Putamen (tissue), 1 donor: ENCODE data around the gene CGGBP1.

Experiments used
- DNase-seq: peaks from one replicate; pipeline ENCODE4 v3.0.0-alpha.2; 2016; ENCODE audit warnings: low spot score

The CGGBP1 gene

GRCh38 chr3:88058581-88059379, at the start of gene CGGBP1, which contains the start of gene ZNF654:
Gene CGGBP1, minus strand, starts transcription at chr3:88059005. Its CDS starts 3,029 bp downstream, at chr3:88055976.
Gene ZNF654, plus strand, starts transcription at chr3:88059255. Its CDS starts 65 bp downstream, at chr3:88059320.
- peak; percentile 99 for DNase-seq

DNA sequence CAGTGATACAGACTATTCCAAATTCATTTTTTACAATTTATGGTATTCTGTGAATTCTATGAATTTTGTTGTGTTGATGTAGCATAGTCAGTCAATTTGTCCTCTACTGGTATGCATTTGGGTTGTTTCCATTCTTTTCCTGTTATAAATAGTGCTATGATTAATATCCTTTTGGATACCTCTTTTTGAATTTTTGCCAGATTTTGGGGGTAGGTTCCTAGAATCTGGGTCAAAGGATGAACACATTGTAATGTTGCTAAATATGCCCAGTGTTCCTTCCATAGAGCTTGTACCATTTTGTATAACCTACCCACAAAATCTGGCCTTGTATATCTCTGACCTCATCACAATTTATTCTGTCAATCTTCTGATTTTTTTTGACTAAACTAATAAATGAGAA, 46.5 kb upstream of the CGGBP1 start:
- DNase-seq = no peak

- DNase-seq = no peak
These were observed 42.3 kb upstream of the CGGBP1 start for GRCh38 chr3:88101142-88101541.

DNA sequence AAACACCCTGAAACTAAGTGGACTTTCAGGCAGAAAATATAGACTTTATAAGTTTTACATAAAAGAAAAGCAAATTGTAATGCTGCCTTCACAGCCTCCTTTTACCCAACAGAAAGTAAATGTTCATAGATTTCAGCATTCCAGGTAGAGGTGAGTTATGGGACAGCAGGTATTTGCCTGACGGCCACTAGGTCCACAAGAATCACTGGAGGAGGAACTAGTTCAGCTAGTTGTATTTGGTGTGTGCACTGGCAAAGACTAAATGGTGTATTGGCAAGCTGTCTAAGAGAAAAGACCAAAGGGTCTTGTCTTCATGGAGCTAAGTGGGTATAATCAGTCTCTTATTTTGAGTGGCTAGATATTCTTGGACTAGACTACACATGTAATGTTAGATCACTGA, 34.5 kb upstream of the CGGBP1 start:
- no peak for DNase-seq

GRCh38 chr3:88092270-88092669, 33.5 kb upstream of the CGGBP1 start:
- DNase-seq = no peak

DNA sequence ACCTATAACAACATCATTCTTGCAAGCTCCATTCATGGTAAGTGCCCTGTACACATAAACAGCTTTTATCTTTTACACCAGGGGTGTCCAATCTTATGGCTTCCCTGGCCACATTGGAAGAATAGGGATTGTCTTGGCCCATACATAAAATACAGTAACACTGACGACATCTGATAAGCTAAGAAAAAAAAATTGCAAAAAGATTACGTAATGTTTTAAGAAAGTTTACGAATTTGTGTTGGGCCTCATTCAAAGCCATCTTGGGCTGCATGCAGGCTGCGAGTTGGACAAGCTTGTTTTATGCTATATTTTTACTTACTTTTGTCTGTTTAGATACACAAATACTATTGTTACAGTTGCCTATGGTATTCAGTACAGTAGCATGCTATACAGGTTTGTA, 31.9 kb upstream of the CGGBP1 start:
- no peak for DNase-seq

GRCh38 chr3:88084097-88084501, 25.3 kb upstream of the CGGBP1 start:
- DNase-seq = no peak

DNA sequence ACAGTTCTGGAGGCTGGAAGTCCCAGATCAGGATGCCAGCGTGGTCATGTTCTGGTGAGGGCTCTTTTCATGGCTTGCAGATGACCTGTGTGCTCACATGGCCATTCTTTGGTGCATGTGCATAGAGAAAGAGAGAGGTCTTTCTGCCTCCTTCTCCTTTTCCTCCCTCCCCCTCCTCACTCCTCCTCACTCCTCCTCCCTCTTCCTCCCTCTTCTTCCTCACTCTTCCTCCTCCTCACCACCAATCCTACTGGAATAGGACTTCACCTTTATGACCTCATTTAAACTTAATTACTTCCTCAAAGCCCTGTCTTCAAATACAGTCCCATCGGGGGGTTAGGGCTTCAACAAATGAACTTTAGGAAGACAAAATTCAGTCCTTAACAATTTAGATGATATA, 24.0 kb upstream of the CGGBP1 start:
- no peak for DNase-seq

DNA sequence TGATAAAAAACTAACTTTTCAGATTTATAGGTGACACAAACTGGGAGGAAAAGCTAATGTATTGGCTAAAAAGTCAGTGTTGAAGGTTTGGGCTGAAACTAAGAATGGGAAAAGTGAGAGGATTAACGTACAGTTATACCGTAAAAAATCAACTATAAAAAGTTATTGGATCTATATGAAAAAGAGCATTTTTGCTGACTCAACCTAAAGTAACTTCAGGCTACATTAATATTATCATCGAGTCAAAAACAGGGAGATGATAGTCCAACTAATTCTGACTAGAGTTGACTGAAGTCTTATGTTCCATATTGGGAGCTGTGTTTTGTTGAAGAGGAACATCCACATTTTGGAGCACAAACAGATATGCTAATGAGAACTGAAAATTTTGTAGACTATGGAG, 20.1 kb upstream of the CGGBP1 start:
- no peak for DNase-seq

DNA sequence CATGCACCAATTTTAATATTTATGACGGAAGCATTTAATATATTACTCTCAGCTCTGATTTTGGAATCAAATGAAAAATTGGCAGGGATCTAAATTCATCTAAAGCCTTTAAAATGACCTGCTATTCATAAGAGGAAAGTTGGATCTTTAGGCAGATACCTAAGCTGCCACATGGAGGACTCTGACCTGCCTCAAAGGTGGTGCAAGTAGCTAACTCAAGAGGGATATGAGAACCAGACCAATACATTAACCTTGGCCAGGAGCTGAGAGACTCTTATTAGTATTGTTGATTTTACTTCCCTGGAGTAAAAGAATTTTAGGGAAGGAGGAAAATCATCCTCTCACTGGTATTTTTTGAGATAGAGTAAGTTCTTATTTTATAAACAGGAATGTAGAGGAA, 17.9 kb upstream of the CGGBP1 start:
- DNase-seq = no peak

DNA sequence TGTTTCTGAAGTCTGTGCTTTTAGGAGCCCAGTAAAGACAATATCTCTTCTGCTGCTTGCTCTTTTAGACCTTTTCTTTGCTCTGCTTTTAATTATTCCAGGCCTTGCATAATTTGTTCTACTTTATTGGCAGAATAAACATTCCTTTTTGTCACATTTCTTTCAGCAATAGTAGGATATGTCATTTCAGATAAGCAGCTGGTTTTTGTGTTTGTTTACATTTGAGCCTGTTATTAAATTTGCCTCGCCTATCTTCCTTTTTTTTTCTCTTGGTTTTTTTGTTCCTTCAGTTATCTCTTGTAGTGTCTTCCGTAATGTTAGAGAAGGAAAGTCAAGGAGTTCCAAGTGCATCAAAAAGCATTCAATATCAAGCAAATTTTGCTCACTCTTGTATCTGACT, 16.7 kb upstream of the CGGBP1 start:
- DNase-seq = no peak

DNA sequence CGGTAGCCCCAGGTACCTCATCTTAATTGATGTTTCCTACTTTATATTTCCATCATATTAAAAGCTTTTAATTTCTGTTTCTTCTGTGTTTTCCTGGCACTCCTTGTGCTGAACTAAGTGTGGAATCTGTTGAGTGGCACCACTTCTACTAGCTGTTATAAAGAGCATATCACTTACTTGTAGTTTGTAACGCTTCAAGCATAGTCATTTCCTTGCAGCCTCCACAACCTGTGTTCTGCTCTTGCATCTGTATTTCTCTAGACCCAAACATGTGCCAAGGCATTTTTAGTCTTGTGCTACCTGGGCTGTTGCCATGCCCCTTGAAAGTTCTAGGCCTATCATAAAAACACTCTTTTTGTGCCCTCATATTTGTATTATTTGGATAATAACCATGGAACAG, 16.3 kb upstream of the CGGBP1 start:
- DNase-seq = no peak

DNA sequence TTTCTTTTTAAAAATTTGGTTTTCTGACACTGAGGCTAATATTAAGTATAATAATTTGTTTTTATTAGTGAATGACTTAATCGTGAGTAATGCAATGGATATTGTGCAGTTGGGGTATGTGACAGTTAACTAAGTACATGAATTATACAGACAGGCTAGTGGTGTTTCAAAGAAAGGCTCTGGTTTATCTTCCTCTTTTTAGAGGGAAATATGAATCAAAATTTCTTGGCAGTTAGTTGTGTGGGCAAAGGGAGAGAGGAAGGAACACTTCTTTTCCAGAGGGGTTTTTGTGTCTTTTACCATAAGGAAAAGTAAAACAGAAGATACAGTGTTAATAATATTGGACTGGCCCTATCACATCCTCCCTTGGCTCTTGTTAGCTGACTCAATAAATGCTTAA, 2.9 kb upstream of the CGGBP1 start:
- DNase-seq = no peak

GRCh38 chr3:88059380-88060170, 770 bp upstream of the CGGBP1 start:
- DNase-seq = no peak

DNA sequence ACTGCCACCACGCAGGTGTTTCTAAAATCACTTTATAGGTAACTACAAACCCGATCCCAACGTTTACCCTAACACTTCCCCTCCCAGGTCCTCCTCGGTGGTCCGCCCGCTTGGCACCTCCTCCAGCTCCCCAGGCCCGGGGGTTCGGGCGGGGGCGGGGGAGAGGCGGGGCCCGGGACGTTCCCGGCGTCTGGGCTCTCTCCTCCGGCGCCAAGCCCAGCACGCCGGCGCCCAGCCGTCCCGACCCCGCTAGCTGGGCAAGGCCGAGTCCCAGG, 562 bp downstream of the CGGBP1 start:
- no peak for DNase-seq

- peak; percentile 13 for DNase-seq
These were observed 1.0 kb downstream of the CGGBP1 start for GRCh38 chr3:88057630-88058305.

DNA sequence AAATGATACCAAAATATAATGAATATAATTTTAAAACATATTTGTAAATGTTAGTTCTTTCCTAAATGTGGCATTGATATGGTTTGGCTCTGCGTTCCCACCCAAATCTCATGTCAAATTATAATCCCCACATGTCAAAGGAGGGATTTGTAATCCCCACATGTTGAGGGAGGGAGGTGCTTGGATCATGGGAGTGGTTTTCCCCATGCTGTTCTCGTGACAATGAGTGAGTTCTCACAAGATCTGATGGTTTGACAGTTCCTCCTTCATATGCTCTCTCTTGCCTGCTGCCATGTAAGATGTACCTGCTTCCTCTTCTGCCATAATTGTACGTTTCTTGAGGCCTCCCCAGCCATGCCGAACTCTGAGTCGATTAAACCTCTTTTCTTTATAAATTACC, 12.0 kb downstream of the CGGBP1 start:
- no peak for DNase-seq

GRCh38 chr3:88044411-88044810, 14.4 kb downstream of the CGGBP1 start:
- no peak for DNase-seq

DNA sequence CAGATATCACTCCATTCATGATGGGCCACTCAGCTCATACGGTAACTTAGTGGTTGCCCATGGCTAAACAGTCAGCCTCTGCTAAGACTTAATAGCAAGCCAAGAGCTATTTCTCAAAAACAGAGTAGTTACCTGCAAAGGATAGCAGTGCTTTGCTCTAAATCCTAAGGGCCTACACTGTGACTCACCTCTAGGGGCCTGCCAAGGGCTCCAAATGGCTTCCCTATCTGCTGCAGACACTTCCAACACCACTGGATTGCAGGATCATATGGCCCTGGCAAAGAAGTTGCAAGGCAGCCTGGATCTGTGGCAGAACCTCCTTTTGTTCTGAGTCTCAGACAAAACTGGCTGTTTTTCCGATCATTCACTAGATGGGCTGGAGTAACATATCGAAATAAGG, 17.8 kb downstream of the CGGBP1 start:
- no peak for DNase-seq

GRCh38 chr3:88040529-88040928, 18.3 kb downstream of the CGGBP1 start:
- DNase-seq = no peak

DNA sequence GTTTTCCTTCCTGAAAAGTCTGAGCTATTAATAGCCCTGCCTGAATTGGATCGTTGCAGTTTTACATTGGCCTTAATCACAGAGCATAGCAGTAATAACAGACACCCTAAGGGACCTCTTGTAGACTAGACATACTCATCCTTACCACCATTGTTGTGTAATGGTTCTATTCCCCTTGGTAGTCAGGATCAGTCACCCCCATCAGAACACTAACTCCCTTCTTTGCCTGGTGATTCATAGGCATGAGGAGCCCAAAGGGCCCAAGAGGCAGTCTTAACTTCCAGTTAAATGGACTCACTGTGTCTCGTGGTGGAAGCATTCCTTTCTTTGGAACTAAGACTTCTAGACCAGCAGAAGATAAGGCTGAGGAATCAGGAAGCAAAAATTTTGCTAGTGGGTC, 20.2 kb downstream of the CGGBP1 start:
- DNase-seq = no peak

DNA sequence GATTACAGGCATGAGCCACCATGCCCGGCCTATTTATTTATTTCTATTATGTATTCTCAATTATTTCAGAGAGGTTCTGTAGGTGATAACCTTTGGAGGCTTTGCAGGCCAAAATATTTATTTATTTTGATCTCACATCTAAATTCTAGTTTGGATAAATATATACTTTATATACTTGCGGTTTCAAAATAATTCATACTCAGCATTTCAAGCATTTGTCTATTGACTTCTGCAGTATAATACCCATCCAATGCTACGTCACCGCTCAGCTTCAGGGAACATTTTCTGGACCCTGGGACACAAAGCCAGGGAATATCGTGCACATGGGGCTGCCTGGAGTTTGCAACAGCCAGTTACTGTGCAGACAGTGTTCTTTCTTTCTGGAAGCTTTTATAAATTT, 22.6 kb downstream of the CGGBP1 start:
- DNase-seq = no peak
